GM23338 (cell line): ENCODE results near the gene SPNS3. TPM values are rescaled to one million over a fixed set of nuclear protein-coding genes. Genes with fewer than 3 reads are reported as not detected.

Experiments used
- ATAC-seq: fragments of 200-7000 bp; cut with Tn5 transposase; 3 replicates; pipeline ENCODE4 v1.9.1; 2020
- DNase-seq: peaks from one replicate; pipeline ENCODE4 v3.0.0-alpha.2; 2015; ENCODE audit warnings: low spot score
- H2AFZ ChIP-seq: fragments of 200-600 bp; sonication (generic); 2 replicates; pipeline ENCODE4 v1.8.0; 2016; ENCODE audit warnings: antibody characterized with exemption, mild to moderate bottlenecking, moderate library complexity
- H3F3A ChIP-seq: fragments of 200-600 bp; sonication (generic); replicated peaks from 2 replicates; pipeline ENCODE4 v1.8.0; 2017; ENCODE audit warnings: antibody characterized with exemption, mixed run types, low read depth
- H3K27ac ChIP-seq: fragments of 200-600 bp; sonication (generic); 2 replicates; pipeline ENCODE4 v1.6.1; 2016; ENCODE audit warnings: low read depth
- H3K27me3 ChIP-seq: fragments of 200-600 bp; sonication (generic); 2 replicates; pipeline ENCODE4 v1.8.0; 2016; ENCODE audit warnings: mild to moderate bottlenecking, mixed run types, moderate library complexity; ENCODE audit not compliant: insufficient read depth
- H3K36me3 ChIP-seq: fragments of 200-600 bp; sonication (generic); 2 replicates; pipeline ENCODE4 v1.8.0; 2016; ENCODE audit warnings: mild to moderate bottlenecking; ENCODE audit not compliant: insufficient read depth
- H3K4me1 ChIP-seq: fragments of 200-600 bp; sonication (generic); 2 replicates; pipeline ENCODE4 v1.8.0; 2016; ENCODE audit warnings: mild to moderate bottlenecking, moderate library complexity; ENCODE audit not compliant: insufficient read depth
- H3K4me2 ChIP-seq: fragments of 200-600 bp; sonication (generic); 2 replicates; pipeline ENCODE4 v1.7.1; 2017; ENCODE audit warnings: mixed run types
- H3K4me3 ChIP-seq: fragments of 200-600 bp; sonication (generic); 2 replicates; pipeline ENCODE4 v1.6.1; 2016; ENCODE audit warnings: mixed run types
- H3K79me2 ChIP-seq: fragments of 200-600 bp; sonication (generic); replicated peaks from 2 replicates; pipeline ENCODE4 v1.8.0; 2017; ENCODE audit warnings: mild to moderate bottlenecking; ENCODE audit not compliant: insufficient read depth
- H3K9me2 ChIP-seq: fragments of 200-600 bp; sonication (generic); 2 replicates; pipeline ENCODE4 v1.8.0; 2017; ENCODE audit not compliant: insufficient read depth
- H4K20me1 ChIP-seq: fragments of 200-600 bp; sonication (generic); replicated peaks from 2 replicates; pipeline ENCODE4 v1.8.0; 2017; ENCODE audit warnings: mild to moderate bottlenecking; ENCODE audit not compliant: insufficient read depth
- H3K27ac Mint-ChIP-seq: 2 replicates; pipeline ENCODE4 v1.8.0; 2020; ENCODE audit warnings: inconsistent platforms, mild to moderate bottlenecking, moderate library complexity, mixed read lengths
- H3K27me3 Mint-ChIP-seq: 3 replicates; pipeline ENCODE4 v1.8.0; 2022; ENCODE audit warnings: low read depth, mild to moderate bottlenecking, moderate library complexity, mixed read lengths, inconsistent platforms; ENCODE audit not compliant: insufficient read depth, poor library complexity
- H3K36me3 Mint-ChIP-seq: 3 replicates; pipeline ENCODE4 v1.8.0; 2021; ENCODE audit warnings: low read depth, mild to moderate bottlenecking, inconsistent platforms, moderate library complexity, mixed read lengths
- H3K4me1 Mint-ChIP-seq: 3 replicates; pipeline ENCODE4 v1.8.0; 2020; ENCODE audit warnings: mild to moderate bottlenecking, inconsistent platforms, mixed read lengths
- H3K4me3 Mint-ChIP-seq: 3 replicates; pipeline ENCODE4 v1.8.0; 2021; ENCODE audit warnings: moderate library complexity, mild to moderate bottlenecking, inconsistent platforms, mixed read lengths
- H3K9me3 Mint-ChIP-seq: 3 replicates; pipeline ENCODE4 v1.8.0; 2020; ENCODE audit warnings: moderate library complexity, mild to moderate bottlenecking, inconsistent platforms, mixed read lengths
- CREB1 ChIP-seq: fragments of 250-450 bp; sonication (Bioruptor Pico); IDR thresholded peaks from 2 replicates; pipeline ENCODE4 v1.5.0; 2020; ENCODE audit warnings: low read depth, mild to moderate bottlenecking, moderate library complexity
- EZH2 ChIP-seq: fragments of 200-600 bp; sonication (generic); IDR thresholded peaks from one replicate; pipeline ENCODE4 v1.8.0; 2017; ENCODE audit warnings: antibody characterized with exemption, mild to moderate bottlenecking, low read depth; ENCODE audit not compliant: unreplicated experiment
- EZH2phosphoT487 ChIP-seq: fragments of 200-600 bp; sonication (generic); IDR thresholded peaks from one replicate; pipeline ENCODE4 v1.8.1; 2018; ENCODE audit warnings: antibody characterized with exemption; ENCODE audit not compliant: unreplicated experiment
- POLR2AphosphoS5 ChIP-seq: IDR thresholded peaks from 2 replicates; pipeline ENCODE4 v1.6.1; 2016; ENCODE audit warnings: antibody characterized with exemption, low read depth
- ZNF331 ChIP-seq: fragments of 250-450 bp; sonication (Bioruptor Pico); IDR thresholded peaks from 2 replicates; pipeline ENCODE4 v1.5.0; 2020; ENCODE audit warnings: low read depth, mild to moderate bottlenecking, moderate library complexity
- polyA plus RNA-seq: library from polyadenylated mRNA; unstranded; fragments of >200 nt; fragmentation: Nextera tagmentation; extraction: Ambion mirVana; gene quantifications from 2 replicates; pipeline ENCODE4 v1.2.1, GENCODE V29; 2016
- total RNA-seq: library from RNA; depleted of rRNA; stranded (reverse); fragments of >200 nt; shearing (Covaris generic); gene quantifications from 2 replicates; pipeline ENCODE4 v1.2.3, GENCODE V29; 2014
- TF ChIP-seq, protein P1 (sequence below): IDR thresholded peaks from one replicate; pipeline ENCODE4 v1.6.1; 2018; ENCODE audit warnings: antibody characterized with exemption; ENCODE audit not compliant: unreplicated experiment
- TF ChIP-seq, protein P2 (sequence below): fragments of 250-450 bp; sonication (Bioruptor Pico); IDR thresholded peaks from 2 replicates; pipeline ENCODE4 v1.5.0; 2020; ENCODE audit warnings: mild to moderate bottlenecking, moderate library complexity
- TF ChIP-seq, protein P3 (sequence below), 2 experiments: fragments of 200-600 bp in 1 of 2; sonication (generic) in 1 of 2; conservative IDR thresholded peaks; 2 replicates each; pipeline versions ENCODE4 v1.5.1 to v1.6.1; 2016 to 2017; ENCODE audit warnings: antibody characterized with exemption in 2 of 2, low read depth in 2 of 2, mild to moderate bottlenecking in 2 of 2, moderate library complexity in 1 of 2

Gene SPNS3
- total and polyA plus RNA-seq, 2 experiments from 2014 or later: not detected

DNA sequence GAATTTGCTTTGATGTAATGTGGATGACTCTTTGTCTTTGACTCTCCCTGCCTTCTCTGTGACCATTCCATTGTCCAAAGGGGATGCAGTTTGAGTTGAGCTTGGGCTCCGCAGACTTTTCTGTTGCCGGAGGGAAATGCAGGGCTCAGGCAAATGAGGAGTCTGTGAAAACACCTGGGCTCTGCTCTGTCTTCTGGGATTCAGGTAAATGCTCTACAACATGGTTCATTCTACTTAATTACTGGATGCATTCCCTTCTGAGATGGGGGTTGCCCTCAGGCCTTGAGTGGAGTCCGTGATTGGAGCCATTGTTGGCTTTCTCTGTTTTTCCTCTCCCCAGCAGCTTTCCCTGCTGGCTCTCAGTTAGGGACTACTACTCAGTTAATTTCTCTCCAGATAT lies 38.5 kb downstream of the SPNS3 start:
- Mint-ChIP-seq H3K27me3 (peaks cover 7% of the 10 kb centered on the region), H3K9me3 (no peaks in the 10 kb centered on the region), H3K36me3 (no peaks in the 10 kb centered on the region), H3K4me1 (no peaks in the 10 kb centered on the region; the same call in 2 of the 3 replicates), H3K4me3 (no peak overlapping the region), H3K27ac (no peak overlapping the region)
- H3K36me3 ChIP-seq: no peaks in the 10 kb centered on the region
- no peak for DNase-seq
- peak overlapping the region; percentile 24; the same call in 1 of the 2 replicates for H2AFZ ChIP-seq
- H3K79me2 ChIP-seq: no peaks in the 10 kb centered on the region
- no peaks in the 10 kb centered on the region for H3K27me3 ChIP-seq
- no peak overlapping the region for H3K4me2 ChIP-seq
- H3K27ac ChIP-seq: no peak overlapping the region
- no peak for ATAC-seq
- TF ChIP-seq EZH2phosphoT487 (no peak), EZH2 (no peak), CREB1 (CRISPR knock-in tag) (no peak), ZNF331 (CRISPR knock-in tag) (no peak), POLR2AphosphoS5 (no peak)
- TF ChIP-seq, protein P1, sequence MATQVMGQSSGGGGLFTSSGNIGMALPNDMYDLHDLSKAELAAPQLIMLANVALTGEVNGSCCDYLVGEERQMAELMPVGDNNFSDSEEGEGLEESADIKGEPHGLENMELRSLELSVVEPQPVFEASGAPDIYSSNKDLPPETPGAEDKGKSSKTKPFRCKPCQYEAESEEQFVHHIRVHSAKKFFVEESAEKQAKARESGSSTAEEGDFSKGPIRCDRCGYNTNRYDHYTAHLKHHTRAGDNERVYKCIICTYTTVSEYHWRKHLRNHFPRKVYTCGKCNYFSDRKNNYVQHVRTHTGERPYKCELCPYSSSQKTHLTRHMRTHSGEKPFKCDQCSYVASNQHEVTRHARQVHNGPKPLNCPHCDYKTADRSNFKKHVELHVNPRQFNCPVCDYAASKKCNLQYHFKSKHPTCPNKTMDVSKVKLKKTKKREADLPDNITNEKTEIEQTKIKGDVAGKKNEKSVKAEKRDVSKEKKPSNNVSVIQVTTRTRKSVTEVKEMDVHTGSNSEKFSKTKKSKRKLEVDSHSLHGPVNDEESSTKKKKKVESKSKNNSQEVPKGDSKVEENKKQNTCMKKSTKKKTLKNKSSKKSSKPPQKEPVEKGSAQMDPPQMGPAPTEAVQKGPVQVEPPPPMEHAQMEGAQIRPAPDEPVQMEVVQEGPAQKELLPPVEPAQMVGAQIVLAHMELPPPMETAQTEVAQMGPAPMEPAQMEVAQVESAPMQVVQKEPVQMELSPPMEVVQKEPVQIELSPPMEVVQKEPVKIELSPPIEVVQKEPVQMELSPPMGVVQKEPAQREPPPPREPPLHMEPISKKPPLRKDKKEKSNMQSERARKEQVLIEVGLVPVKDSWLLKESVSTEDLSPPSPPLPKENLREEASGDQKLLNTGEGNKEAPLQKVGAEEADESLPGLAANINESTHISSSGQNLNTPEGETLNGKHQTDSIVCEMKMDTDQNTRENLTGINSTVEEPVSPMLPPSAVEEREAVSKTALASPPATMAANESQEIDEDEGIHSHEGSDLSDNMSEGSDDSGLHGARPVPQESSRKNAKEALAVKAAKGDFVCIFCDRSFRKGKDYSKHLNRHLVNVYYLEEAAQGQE: no peak
- TF ChIP-seq, protein P2, sequence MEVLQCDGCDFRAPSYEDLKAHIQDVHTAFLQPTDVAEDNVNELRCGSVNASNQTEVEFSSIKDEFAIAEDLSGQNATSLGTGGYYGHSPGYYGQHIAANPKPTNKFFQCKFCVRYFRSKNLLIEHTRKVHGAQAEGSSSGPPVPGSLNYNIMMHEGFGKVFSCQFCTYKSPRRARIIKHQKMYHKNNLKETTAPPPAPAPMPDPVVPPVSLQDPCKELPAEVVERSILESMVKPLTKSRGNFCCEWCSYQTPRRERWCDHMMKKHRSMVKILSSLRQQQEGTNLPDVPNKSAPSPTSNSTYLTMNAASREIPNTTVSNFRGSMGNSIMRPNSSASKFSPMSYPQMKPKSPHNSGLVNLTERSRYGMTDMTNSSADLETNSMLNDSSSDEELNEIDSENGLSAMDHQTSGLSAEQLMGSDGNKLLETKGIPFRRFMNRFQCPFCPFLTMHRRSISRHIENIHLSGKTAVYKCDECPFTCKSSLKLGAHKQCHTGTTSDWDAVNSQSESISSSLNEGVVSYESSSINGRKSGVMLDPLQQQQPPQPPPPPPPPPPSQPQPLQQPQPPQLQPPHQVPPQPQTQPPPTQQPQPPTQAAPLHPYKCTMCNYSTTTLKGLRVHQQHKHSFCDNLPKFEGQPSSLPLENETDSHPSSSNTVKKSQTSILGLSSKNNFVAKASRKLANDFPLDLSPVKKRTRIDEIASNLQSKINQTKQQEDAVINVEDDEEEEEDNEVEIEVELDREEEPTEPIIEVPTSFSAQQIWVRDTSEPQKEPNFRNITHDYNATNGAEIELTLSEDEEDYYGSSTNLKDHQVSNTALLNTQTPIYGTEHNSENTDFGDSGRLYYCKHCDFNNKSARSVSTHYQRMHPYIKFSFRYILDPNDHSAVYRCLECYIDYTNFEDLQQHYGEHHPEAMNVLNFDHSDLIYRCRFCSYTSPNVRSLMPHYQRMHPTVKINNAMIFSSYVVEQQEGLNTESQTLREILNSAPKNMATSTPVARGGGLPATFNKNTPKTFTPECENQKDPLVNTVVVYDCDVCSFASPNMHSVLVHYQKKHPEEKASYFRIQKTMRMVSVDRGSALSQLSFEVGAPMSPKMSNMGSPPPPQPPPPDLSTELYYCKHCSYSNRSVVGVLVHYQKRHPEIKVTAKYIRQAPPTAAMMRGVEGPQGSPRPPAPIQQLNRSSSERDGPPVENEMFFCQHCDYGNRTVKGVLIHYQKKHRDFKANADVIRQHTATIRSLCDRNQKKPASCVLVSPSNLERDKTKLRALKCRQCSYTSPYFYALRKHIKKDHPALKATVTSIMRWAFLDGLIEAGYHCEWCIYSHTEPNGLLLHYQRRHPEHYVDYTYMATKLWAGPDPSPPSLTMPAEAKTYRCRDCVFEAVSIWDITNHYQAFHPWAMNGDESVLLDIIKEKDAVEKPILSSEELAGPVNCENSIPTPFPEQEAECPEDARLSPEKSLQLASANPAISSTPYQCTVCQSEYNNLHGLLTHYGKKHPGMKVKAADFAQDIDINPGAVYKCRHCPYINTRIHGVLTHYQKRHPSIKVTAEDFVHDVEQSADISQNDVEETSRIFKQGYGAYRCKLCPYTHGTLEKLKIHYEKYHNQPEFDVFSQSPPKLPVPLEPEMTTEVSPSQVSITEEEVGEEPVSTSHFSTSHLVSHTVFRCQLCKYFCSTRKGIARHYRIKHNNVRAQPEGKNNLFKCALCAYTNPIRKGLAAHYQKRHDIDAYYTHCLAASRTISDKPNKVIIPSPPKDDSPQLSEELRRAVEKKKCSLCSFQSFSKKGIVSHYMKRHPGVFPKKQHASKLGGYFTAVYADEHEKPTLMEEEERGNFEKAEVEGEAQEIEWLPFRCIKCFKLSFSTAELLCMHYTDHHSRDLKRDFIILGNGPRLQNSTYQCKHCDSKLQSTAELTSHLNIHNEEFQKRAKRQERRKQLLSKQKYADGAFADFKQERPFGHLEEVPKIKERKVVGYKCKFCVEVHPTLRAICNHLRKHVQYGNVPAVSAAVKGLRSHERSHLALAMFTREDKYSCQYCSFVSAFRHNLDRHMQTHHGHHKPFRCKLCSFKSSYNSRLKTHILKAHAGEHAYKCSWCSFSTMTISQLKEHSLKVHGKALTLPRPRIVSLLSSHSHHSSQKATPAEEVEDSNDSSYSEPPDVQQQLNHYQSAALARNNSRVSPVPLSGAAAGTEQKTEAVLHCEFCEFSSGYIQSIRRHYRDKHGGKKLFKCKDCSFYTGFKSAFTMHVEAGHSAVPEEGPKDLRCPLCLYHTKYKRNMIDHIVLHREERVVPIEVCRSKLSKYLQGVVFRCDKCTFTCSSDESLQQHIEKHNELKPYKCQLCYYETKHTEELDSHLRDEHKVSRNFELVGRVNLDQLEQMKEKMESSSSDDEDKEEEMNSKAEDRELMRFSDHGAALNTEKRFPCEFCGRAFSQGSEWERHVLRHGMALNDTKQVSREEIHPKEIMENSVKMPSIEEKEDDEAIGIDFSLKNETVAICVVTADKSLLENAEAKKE (CRISPR knock-in tag): no peak
- TF ChIP-seq, protein P3, sequence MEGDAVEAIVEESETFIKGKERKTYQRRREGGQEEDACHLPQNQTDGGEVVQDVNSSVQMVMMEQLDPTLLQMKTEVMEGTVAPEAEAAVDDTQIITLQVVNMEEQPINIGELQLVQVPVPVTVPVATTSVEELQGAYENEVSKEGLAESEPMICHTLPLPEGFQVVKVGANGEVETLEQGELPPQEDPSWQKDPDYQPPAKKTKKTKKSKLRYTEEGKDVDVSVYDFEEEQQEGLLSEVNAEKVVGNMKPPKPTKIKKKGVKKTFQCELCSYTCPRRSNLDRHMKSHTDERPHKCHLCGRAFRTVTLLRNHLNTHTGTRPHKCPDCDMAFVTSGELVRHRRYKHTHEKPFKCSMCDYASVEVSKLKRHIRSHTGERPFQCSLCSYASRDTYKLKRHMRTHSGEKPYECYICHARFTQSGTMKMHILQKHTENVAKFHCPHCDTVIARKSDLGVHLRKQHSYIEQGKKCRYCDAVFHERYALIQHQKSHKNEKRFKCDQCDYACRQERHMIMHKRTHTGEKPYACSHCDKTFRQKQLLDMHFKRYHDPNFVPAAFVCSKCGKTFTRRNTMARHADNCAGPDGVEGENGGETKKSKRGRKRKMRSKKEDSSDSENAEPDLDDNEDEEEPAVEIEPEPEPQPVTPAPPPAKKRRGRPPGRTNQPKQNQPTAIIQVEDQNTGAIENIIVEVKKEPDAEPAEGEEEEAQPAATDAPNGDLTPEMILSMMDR (conservative IDR thresholded peaks at IDR 0.05; ENCODE audit: low read depth in 2 of 2): no peak
- no peaks in the 10 kb centered on the region for H3F3A ChIP-seq
- no peaks in the 10 kb centered on the region for H3K4me1 ChIP-seq
- no peaks in the 10 kb centered on the region for H4K20me1 ChIP-seq
- H3K4me3 ChIP-seq: no peak overlapping the region
- no peaks in the 10 kb centered on the region for H3K9me2 ChIP-seq
